DND-41 (cell line): ENCODE measurements around the gene MSH3.

Experiments
- EZH2 ChIP-seq: IDR thresholded peaks from 3 replicates; pipeline ENCODE4 v1.6.1; 2012; ENCODE audit warnings: borderline replicate concordance, low read depth, mild to moderate bottlenecking, moderate library complexity, low read length, inconsistent platforms; ENCODE audit not compliant: severe bottlenecking
- TF ChIP-seq, protein P1 (sequence below): IDR thresholded peaks from 2 replicates; pipeline ENCODE4 v1.5.1; 2012; ENCODE audit warnings: borderline replicate concordance, low read length, moderate library complexity, mild to moderate bottlenecking; ENCODE audit not compliant: poor library complexity, severe bottlenecking; ENCODE audit errors: extremely low read depth

- TF ChIP-seq, protein P1, sequence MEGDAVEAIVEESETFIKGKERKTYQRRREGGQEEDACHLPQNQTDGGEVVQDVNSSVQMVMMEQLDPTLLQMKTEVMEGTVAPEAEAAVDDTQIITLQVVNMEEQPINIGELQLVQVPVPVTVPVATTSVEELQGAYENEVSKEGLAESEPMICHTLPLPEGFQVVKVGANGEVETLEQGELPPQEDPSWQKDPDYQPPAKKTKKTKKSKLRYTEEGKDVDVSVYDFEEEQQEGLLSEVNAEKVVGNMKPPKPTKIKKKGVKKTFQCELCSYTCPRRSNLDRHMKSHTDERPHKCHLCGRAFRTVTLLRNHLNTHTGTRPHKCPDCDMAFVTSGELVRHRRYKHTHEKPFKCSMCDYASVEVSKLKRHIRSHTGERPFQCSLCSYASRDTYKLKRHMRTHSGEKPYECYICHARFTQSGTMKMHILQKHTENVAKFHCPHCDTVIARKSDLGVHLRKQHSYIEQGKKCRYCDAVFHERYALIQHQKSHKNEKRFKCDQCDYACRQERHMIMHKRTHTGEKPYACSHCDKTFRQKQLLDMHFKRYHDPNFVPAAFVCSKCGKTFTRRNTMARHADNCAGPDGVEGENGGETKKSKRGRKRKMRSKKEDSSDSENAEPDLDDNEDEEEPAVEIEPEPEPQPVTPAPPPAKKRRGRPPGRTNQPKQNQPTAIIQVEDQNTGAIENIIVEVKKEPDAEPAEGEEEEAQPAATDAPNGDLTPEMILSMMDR, result no peak
- TF ChIP-seq EZH2, result no peak
Measured at GRCh38 chr5:80705216-80705769, 50.8 kb downstream of the MSH3 start.
